ES-I3 (cell line): ENCODE measurements around the gene ADGRF4.

Source experiments
- H3K36me3 ChIP-seq: 2 replicates; pipeline ENCODE4 v1.6.1; 2013; ENCODE audit warnings: mild to moderate bottlenecking, low read length, control low read depth, moderate library complexity; ENCODE audit not compliant: insufficient read depth
- H3K4me1 ChIP-seq: 2 replicates; pipeline ENCODE4 v1.6.1; 2013; ENCODE audit warnings: mild to moderate bottlenecking, control low read depth, low read length; ENCODE audit not compliant: insufficient read depth
- H3K9ac ChIP-seq: 2 replicates; pipeline ENCODE4 v1.6.1; 2013; ENCODE audit warnings: low read depth, mild to moderate bottlenecking, low read length, moderate library complexity
- H3K9me3 ChIP-seq: 2 replicates; pipeline ENCODE4 v1.6.1; 2013; ENCODE audit warnings: mild to moderate bottlenecking, low read length, moderate library complexity; ENCODE audit not compliant: control insufficient read depth, insufficient read depth

Gene ADGRF4, protein sequence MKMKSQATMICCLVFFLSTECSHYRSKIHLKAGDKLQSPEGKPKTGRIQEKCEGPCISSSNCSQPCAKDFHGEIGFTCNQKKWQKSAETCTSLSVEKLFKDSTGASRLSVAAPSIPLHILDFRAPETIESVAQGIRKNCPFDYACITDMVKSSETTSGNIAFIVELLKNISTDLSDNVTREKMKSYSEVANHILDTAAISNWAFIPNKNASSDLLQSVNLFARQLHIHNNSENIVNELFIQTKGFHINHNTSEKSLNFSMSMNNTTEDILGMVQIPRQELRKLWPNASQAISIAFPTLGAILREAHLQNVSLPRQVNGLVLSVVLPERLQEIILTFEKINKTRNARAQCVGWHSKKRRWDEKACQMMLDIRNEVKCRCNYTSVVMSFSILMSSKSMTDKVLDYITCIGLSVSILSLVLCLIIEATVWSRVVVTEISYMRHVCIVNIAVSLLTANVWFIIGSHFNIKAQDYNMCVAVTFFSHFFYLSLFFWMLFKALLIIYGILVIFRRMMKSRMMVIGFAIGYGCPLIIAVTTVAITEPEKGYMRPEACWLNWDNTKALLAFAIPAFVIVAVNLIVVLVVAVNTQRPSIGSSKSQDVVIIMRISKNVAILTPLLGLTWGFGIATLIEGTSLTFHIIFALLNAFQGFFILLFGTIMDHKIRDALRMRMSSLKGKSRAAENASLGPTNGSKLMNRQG

DNA sequence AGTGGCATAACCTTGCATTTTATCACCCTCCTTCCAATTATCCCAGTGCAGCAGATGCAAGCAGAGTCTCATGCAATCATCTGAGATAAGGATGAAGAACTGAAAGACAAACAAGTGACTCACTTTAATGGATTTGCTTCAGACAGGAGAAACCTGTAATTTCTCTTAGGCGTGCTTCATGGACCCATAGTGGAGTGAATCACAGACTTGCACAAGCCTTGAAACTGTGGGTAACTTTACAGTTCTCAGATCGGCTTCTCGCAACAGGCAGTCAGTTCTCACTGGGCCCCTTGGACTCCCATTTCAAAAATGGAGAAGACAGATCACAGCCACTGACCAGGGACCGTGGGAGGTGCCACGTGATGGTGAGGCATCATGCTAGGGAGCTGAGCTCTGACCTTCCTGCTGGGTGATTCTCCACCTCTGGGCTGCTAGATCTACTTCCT, at the start of gene ADGRF4:
Gene ADGRF4, plus strand, starts transcription at position 239 of the 446 bp plus-strand sequence. CDS start 8,666 bp downstream, outside the sequence.
- Histone ChIP-seq H3K9ac (no peak within 1 kb of the TSS), H3K36me3 (no peaks in the 10 kb centered on the region), H3K9me3 (no peaks in the 10 kb centered on the region), H3K4me1 (peaks cover 5% of the 10 kb centered on the region)

DNA sequence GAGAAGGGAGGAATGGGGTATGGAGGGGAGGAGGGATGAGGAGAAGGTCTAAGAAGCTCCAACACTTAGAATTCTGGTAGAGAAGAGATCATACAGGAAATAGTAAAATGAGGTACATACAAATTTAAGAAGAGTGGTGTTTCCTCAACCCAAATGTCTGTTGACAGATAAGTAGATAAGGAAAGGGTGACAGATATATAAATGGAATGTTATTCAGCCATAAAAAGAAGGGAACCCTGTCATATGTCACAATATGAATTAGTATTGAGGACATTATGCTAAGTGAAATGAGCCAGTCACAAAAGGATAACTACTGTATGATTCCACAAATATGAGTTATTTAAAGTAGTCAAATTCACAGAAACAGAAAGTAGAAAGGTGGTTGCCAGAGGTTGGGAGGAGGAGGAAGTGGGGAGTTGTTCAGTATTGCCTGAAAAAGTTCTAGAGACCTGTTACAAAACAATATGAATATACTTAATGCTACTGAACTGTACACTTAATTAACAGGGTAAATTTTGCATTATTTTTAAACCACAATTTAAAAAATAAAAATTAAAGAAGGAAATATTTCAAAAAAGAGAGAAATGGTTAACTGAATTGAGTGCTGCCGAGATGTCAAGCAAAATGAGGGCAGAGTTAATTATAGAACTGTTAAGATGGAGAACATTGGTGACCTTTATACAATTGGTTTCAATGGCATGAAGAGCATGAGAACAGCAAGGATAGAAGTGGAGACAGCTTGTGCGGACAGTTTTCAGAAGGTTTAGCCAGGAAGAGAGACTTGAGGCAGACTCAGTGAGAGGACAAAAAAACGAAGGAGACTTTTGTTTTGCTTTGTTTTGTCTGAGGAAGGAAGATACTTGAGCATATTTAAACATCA, 47.6 kb upstream of the ADGRF4 start:
- Histone ChIP-seq H3K9me3 (no peaks in the 10 kb centered on the region), H3K4me1 (peaks cover 5% of the 10 kb centered on the region; the same call in 1 of the 2 replicates), H3K9ac (no peak overlapping the region), H3K36me3 (no peaks in the 10 kb centered on the region)

DNA sequence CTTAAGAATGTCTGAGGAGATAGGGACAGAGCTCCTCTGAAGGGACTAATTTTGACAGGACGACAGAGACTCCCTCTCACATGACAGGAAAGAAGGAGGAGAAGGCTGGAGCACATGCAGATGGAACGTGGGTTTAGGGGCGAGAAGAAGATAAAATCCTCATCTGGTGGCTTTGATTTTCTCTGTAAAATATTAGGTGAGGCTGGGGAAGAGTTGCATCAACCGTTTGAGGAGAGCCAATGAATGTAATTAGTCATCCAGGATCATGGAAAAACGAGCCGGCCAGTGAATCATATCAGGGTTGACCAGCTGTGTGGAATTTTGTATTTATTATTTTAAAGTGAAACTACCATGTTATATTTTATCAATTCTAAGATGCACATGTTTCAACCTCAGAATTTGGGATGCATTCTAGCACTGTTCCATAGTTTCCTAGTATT, 46.9 kb upstream of the ADGRF4 start:
- Histone ChIP-seq H3K36me3 (no peaks in the 10 kb centered on the region), H3K9ac (no peak overlapping the region), H3K9me3 (no peaks in the 10 kb centered on the region), H3K4me1 (peaks cover 8% of the 10 kb centered on the region)

DNA sequence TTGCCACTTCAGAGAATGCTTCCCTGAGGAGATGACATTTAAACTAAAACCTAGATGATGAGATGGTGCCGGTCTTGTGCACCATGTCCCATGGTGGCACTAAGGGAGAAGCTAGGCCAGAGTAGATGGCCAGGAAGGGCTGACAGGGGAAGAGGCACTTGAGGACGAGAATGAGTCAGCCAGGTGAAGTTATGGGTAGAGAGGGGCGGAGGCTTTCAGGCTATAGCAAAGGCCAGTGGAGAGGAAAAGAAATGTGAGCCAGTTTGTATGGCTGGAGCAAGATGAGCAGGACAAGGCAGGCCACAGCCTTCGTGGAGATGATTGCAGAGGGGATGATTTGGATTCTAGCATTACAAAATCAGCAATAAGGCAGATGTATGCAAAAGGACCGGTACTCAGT, 44.7 kb upstream of the ADGRF4 start:
- no peaks in the 10 kb centered on the region for H3K36me3 ChIP-seq
- H3K4me1 ChIP-seq: peaks cover 11% of the 10 kb centered on the region
- H3K9ac ChIP-seq: no peak overlapping the region
- no peaks in the 10 kb centered on the region for H3K9me3 ChIP-seq

DNA sequence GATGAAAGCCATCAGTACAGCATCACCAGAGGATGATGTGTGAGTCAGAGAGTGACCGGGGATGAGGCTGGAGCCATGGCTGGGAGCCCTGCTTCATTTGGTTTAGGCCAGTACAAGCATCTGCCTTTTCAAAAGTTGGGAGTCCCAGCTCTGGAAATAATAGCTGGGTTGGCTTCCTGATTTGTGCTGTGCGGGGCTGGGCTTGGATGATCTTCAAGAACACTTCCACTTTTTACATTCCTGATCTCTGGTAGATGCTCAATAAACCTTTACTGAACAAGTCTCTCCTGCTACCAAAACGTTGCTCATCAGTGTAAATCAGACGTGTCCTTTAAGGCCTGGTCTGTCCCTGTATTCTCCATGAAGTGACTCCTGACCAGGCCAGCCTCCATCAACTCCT, 44.1 kb upstream of the ADGRF4 start:
- Histone ChIP-seq H3K9me3 (no peaks in the 10 kb centered on the region), H3K4me1 (peaks cover 11% of the 10 kb centered on the region), H3K36me3 (no peaks in the 10 kb centered on the region), H3K9ac (no peak overlapping the region)

DNA sequence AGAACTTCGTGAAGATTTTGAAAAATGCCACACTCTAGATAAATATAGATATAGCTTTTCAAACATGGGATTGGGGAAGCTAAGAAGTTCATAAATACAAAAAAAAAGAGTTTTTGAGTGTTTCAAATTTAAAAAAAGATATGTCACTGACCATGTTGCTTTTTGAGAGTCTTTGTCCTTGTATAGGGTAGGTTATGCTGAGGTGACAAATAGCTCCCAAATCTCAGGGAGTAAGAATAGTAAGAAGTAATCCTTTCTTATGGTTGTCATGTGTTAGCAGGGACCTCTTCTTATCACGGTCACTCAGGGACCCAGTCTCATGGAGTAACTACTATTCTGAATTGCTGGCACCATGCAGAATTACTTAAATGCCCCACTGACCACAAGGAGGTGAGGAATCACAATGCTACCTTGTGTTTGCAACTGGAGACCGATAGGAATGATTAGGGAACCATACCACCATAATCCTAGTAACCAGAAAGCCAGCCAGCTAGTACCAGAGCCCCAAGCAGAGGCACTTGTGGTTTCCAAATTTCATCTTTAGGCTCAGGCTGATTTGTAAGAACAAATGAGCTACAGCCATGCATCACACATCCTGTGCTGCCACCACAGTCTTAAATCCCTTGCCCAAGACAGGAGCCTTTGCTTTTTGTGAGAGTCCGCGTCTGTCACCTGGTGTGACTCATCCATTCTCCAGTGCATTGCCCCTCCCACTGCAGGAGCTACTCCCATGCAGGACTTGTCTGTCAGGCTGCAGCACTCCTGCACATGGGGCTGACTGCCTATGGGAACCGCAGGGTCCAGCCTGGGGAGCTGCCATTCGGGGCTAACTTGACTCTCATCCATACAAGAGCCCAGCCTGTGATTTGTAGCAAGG, 42.4 kb upstream of the ADGRF4 start:
- Histone ChIP-seq H3K9ac (no peak overlapping the region), H3K4me1 (peaks cover 10% of the 10 kb centered on the region), H3K9me3 (no peaks in the 10 kb centered on the region), H3K36me3 (no peaks in the 10 kb centered on the region)

DNA sequence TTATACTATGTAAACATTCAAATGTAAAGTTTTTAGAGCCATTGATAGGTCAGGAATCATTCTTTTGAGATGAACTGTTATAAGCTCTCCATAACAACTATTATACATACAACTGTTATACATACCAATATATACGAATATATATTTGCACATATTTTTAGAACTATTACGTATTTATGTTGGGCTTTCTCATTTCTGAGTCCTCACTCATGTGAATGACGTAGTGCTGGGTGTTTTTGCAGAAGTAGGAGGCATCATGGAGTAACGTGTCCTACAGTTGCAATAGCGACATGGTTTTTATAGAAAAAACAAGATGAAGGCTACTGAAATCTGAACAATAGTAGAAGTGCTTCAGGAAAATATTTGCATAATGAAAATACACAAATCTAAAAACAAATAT, 36.4 kb upstream of the ADGRF4 start:
- H3K9me3 ChIP-seq: no peaks in the 10 kb centered on the region
- peaks cover 10% of the 10 kb centered on the region for H3K4me1 ChIP-seq
- no peaks in the 10 kb centered on the region for H3K36me3 ChIP-seq
- no peak overlapping the region for H3K9ac ChIP-seq

DNA sequence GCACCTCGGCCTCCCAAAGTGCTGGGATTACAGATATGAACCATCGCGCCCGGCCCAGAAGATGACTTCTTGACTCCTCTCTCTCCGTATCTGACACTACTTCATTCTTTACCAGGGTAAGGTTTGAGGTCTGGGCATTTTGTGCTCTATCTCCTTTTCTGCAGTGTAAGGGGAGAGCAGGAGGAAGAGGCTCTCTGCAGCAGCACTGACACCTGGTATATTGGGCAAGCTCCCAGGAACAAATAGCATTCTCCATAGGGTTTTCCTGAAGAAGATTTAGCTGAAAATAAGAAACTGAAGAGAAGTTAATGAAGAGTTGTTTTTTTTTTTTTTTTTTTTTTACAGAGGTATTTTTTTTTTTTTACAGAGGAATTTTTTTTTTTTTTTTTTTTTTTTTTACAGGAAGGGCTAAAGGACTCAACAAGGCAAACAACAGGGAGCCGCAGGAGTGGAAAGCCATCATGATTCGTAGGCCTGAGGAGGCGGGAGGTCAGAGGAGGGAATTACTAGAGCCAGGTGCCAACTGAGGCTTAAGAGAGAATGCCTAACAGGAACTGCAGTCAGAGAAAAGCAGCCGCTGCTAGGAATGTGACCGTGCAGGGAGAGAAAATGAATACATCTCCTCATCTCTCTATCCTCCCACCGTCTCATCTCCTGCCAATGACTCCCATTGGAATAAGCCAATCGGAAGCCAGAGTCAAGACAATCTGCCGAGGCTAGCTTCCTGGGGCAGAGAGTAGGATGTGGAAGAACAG, 34.7 kb upstream of the ADGRF4 start:
- H3K4me1 ChIP-seq: peaks cover 7% of the 10 kb centered on the region

DNA sequence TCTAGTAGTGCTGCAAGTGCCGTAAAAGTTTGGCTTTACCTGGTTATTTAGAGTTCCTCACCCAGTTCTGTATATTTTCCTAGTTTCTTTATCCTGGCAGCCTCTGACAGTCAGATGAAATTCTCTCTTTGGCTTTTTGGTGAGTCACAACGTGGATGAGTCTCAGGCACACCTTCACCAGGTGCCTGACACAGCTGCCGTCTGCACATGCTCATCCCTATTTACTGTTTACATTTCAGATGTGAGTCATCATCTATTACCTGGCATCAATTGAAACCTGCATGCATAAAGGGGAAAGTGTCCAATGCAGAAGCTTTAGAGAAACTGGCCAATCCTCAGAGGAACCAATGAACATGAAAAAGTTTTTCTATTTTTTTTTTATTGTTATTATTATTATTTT, 33.3 kb upstream of the ADGRF4 start:
- H3K36me3 ChIP-seq: no peaks in the 10 kb centered on the region
- H3K4me1 ChIP-seq: peaks cover 18% of the 10 kb centered on the region
- no peaks in the 10 kb centered on the region for H3K9me3 ChIP-seq
- no peak overlapping the region for H3K9ac ChIP-seq

More for the DNA sequence above, 34.7 kb upstream of the ADGRF4 start:
- H3K9ac ChIP-seq: no peak overlapping the region
- H3K9me3 ChIP-seq: no peaks in the 10 kb centered on the region
- no peaks in the 10 kb centered on the region for H3K36me3 ChIP-seq

DNA sequence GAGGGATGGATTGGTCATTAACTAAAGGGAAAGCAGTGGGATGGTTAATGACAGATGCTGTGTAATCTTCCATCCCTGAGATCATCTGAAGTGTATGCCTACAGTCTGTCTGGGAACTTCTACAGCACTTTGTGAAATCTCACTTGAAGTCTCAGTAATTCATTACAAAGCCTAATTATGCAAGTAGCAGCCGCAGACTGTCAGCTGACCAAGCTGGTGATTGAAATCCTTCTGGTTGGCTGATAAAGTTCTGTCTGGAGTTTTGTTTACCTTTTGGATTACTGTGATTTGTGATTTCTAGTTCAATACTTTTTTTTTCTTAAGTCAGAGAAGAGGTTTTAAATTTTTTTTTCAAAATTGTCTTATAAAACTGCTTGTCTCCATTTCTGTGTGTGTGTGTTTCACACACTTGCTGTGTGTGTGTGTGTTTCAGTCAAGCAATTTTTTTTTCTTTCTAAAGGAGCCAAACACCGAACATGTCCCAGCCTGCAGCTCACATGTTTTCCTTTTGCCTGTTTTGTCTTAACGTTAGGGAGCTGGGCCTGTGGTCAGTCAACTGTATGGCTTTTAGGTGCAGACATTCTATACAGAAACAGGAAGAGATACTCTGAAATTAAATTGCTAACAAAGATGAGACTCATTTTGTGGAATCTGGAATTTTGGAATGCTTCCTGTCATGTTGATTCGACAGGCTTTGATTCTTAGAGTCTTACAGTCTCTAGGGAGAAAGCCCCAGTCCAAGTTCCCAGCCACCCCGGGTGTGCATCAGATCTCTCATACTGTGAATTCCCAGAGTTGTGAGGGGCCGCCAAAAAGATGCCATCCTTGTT, 28.5 kb upstream of the ADGRF4 start:
- Histone ChIP-seq H3K4me1 (peaks cover 23% of the 10 kb centered on the region), H3K9me3 (no peaks in the 10 kb centered on the region), H3K9ac (no peak overlapping the region)

DNA sequence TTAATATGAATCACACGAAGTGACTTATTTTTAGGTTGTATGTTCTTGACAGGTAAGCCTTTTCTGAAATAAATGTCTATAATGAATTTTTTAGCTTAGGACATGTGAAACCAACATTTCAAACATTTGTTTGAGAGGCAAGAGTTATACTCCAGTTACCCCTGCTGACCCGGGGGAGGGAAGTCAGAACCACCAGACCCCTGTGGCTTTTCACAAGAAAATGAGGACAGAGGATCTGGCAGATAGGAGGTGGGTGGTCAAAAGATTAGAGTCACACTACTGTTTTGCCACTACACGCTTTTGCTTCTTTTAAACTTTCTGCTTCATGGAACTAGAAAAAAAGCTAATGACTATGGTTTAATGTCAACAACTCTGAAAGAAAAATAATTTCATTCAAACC, 27.5 kb upstream of the ADGRF4 start:
- H3K9ac ChIP-seq: no peak overlapping the region
- H3K9me3 ChIP-seq: no peaks in the 10 kb centered on the region
- no peaks in the 10 kb centered on the region for H3K36me3 ChIP-seq
- H3K4me1 ChIP-seq: peaks cover 23% of the 10 kb centered on the region

More for the DNA sequence above, 28.5 kb upstream of the ADGRF4 start:
- H3K36me3 ChIP-seq: no peaks in the 10 kb centered on the region

DNA sequence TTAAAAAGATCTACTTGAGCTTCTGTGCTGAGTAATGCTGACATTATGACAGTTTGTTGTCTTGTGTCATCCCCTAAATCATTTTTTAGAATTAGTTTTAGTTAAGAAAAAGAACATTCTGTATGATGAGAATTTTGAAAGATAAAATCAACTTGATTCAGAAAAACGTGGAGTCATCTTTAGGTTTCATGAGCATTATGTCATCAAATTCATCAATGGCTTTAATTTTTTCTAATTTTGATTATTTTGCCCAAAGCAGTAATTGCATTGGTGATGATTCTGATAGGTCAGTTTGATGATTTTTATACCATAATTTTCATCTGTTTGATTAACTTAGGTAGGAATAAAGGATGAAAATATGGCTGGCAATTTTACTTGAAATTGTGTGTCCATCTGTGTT, 26.6 kb upstream of the ADGRF4 start:
- Histone ChIP-seq H3K9me3 (no peaks in the 10 kb centered on the region), H3K4me1 (peaks cover 23% of the 10 kb centered on the region), H3K9ac (no peak overlapping the region), H3K36me3 (no peaks in the 10 kb centered on the region)
